Stimulated activated CD8-positive, alpha-beta memory T cell treated with anti-CD3 and anti-CD28 coated beads, Interleukin-4, amount 100 ng/mL, for 1 hour (primary cell): ENCODE results near the gene PPP2R5C.
A peak's percentile ranks its signal among the peaks of the same experiment; 100 is the strongest.

Experiments used
- DNase-seq, 2 donors: peaks; one replicate each; pipeline ENCODE4 v3.0.0-alpha.2; 2020; ENCODE audit warnings: low read depth in 2 of 2, low spot score in 1 of 2

Gene PPP2R5C

DNA sequence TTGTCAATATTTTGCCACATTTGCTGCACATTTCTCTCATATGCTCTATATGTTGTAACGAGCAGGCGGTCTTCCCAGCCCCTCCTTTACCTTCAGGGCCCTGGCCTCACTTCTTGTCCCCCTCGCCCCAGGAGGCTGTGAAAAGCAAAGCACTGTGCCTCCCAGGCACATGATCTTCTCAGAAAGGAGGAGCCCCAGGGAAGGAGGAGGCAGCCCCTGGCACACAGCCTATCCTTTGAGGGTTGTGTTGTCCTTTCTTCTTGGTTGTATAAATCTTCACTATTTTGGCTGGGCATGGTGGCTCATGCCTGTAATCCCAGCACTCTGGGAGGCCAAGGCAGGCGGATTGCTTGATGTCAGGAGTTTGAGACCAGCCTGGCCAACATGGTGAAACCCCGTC is 77.0 kb downstream of the PPP2R5C start:
- no peak for DNase-seq

DNA sequence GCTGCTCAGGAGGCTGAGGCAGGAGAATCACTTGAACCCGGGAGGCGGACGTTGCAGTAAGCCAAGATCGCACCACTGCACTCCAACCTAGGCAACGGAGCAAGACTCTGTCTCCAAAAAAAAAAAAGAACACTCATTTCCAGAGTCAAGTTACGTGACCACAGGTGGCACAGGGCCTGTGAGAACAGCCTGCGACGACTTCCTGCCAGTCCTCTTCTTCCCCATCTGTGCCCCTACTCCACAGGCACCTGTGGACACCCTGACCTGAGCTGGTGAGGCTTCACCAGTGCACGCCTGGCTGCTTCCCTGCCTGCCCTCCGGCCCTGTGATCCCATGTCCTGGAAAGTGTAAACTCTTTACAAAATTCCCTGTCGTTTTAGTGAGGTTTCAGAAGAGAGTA is 77.7 kb downstream of the PPP2R5C start:
- DNase-seq: no peak

DNA sequence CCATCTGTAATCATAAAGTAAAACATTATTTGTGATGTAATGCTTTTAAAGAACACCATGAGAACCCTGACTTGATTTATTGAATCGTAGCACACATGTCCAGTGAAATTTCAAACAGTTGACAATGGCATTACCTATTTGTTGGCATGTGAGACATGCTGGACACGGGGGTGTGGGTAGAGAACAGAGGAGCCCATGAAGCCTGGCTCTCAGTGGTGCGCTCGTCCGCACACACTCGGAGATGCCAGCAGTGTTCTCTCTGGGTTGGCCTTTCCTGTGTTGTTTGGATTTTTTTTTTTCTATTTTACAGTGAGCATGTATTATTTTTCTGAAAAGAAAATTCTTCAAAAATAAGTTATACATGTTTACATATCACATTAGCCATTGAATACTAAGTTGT is 78.2 kb downstream of the PPP2R5C start:
- DNase-seq: no peak

- no peak for DNase-seq
Observed at GRCh38 chr14:101840649-101841369, 79.3 kb downstream of the PPP2R5C start.

DNA sequence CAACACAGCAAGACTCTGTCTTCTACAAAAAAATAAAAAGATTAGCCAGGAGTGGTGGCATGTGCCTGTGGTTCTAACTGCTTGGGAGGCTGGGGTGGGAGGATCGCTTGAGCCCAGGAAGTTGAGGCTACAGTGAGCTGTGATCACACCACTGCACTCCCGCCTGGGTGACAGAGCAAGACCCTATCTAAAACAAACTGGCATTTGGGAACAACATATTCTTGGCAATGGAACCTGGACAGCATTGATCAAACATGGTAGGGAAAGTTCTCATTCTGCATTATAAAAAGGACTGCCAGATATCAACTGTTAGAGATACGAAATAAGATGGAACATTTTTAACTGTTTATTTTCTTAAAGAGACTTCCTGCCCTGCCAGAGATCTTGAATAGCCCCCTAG is 81.5 kb downstream of the PPP2R5C start:
- no peak for DNase-seq

- peak in 1 of 2 donors; percentile 21 for DNase-seq
Observed at GRCh38 chr14:101843665-101844064, 82.2 kb downstream of the PPP2R5C start.

DNA sequence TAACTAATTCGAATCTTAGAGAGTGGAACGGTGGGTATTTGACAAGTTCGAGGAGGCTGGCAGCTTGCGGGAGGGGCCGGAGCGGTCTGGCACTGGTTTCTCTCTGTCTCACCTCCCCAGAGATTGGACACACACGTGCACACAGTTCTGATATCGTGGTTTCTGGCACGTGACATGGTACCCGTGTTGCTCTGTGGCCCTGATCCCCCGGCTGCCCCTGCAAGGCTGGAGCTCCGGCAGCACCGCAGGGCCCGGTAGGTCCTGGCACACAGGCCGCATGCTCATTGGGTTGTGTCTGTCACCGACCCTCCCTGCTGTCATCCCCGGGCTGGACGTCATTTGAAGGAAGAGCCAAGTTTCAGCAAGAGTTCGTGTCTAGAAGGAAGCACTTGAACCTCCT is 82.7 kb downstream of the PPP2R5C start:
- DNase-seq: no peak

DNA sequence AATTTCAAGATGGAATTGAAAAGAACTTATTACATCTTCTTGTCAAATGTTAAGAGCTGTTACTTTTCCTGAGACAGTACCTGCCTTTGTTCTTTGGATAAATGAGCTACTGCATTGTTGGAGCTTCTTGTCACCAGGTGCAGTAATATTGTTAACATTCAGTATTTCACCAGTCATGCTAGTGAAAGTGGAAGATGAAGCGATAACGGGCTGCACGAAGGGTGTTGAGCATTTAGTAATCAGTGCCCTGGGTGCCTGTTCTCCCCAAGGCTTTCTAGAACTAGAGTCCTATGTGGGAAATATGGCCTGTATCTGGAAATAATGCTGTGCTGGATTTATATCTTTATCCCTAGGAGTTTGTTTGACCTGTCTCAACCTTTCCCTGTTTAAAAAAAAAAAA is 83.2 kb downstream of the PPP2R5C start:
- DNase-seq: no peak

GRCh38 chr14:101845496-101845895 is 84.0 kb downstream of the PPP2R5C start:
- DNase-seq: no peak

DNA sequence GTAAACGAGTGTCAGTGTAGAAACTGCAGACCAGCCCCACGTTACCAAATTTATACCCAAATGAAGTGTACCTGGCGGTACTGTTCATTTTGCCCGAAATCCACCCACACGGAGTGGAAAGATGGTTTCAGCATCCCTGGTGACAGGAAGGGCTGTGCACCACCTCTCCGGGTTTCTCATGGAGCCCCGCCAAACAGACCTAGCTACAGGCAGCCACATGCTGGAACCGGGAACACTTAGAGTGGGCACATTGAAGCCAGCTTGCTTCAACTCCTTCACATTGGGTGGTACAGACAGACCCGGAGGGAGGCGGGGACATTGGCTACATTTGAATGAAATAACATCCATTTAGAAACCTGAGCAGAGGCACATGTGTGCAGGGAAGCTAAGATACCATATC is 84.4 kb downstream of the PPP2R5C start:
- DNase-seq: no peak

- no peak for DNase-seq
Observed at GRCh38 chr14:101849125-101849524, 87.6 kb downstream of the PPP2R5C start.

GRCh38 chr14:101849640-101850039 is 88.1 kb downstream of the PPP2R5C start:
- no peak for DNase-seq

DNA sequence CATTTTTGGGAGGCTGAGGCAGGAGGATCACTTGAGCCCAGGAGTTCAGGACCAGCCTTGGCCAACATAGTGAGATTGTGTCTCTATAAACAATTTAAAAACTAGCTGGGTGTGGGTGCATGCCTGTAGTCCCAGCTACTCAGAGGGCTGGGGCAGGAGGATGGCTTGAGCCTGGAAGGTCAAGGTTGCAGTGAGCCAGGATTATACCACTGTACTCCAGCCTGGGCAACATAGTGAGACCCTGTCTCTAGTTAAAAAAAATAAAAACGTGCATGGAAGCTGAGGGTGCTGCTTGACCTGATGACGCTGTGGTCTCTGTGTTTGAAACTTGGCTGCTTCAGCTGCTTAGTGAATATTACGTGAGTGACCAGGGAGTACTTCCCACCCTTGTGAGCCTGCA is 89.7 kb downstream of the PPP2R5C start:
- DNase-seq: no peak

- DNase-seq: no peak
Observed at GRCh38 chr14:101851736-101852405, 90.4 kb downstream of the PPP2R5C start.

GRCh38 chr14:101852785-101853184 is 91.3 kb downstream of the PPP2R5C start:
- no peak for DNase-seq

DNA sequence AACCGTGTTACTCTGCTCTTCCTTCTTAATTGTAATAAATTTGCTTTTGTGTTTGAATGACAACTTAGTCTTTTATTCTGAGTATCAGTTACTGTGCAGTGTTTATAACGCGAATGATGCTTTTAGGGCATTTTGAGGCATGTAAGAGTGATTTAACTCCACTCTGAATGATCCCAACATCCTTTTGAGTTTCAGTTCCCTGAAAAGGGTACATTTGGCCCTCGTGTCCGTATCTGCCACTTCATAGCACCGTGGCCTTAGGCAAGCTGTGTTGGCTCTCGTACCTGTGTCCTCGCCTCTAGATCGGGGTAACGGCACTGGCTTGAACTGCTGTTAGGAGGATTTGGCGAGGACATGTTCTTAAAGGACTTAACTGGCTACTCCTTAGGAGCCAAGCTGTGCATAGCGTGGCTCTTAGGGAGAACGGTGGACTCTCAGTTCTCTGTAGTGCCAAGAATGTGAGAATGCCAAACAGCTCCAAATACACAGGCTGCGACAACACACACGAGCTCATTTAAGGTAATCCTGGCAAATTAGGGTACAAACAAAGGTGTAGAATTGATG is 92.0 kb downstream of the PPP2R5C start:
- no peak for DNase-seq

GRCh38 chr14:101854366-101854765 is 92.9 kb downstream of the PPP2R5C start:
- no peak for DNase-seq

DNA sequence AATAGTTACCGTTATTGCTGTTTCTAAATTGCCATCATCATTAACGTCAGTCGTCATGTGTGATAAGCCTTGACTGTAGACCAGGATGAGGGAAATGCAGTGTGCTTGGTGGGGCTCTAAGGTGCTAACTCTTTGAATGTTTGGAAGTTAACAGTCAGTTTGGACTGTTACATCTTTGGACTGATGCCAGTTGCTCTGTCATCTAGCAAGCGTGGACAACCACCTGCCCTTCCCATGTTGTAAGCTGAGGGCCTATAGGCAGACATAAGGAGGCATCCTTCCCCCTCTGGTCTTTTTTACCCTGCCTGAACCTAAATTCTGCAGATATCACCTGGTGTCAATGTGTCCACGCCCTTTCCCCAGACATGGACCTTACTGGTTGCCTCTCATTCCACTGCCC is 94.4 kb downstream of the PPP2R5C start:
- DNase-seq: no peak

GRCh38 chr14:101856536-101856935 is 95.0 kb downstream of the PPP2R5C start:
- DNase-seq: no peak

- DNase-seq: no peak
Observed at GRCh38 chr14:101857226-101857625, 95.7 kb downstream of the PPP2R5C start.

DNA sequence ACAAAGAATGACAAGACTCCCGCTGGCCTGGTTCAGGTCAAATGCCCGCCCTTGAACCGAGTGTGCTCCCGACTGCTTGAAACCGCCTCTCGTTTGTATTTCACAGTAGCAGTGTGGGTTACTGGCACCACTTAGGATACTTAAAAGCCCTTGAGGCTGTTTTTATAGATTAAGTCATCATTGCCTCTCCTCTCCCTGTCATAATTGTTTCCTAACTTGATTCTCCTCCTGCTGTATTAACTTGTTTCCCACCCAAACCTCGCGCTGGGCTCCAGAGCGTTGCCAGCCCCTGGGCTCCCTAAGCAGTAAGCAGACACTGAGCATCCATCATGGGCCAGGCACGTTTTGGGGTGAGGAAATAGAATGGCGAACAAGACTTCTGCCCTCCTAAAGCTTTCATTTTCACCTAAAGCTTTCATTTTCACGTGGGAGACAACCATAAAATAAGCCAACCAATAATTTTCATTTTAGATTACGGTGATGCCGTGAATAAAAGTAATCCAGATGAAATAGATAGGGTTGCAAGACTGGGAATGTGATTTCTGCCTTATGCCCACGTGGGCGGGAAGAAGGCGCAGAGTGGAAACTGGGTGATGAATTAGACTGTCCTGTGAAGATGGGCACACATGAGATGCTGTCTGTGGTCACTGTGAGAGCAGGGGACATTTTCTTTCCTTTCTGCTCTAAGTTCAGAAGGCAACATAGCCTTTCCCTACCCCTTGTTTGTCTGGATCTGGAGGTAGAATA is 97.5 kb downstream of the PPP2R5C start:
- no peak for DNase-seq

GRCh38 chr14:101859538-101859902 is 98.0 kb downstream of the PPP2R5C start:
- no peak for DNase-seq
